CD4-positive, CD25-positive, alpha-beta regulatory T cell (primary cell): ENCODE measurements around the gene EEA1. TPM values are rescaled to one million over a fixed set of nuclear protein-coding genes. Genes with fewer than 3 reads are reported as not detected.
A peak's percentile ranks its signal among the peaks of the same experiment; 100 is the strongest.

Experiments used
- ATAC-seq, 2 donors: fragments of 150-1000 bp; cut with Tn5 transposase; one replicate each; pipeline ENCODE4 v1.10.0; 2021; ENCODE audit warnings: low read depth in 2 of 2, moderate number of reproducible peaks in 2 of 2, moderate library complexity in 1 of 2
- DNase-seq, 3 donors: peaks; one replicate each; pipeline versions ENCODE4 v3.0.0 to v3.0.0-alpha.2; 2012 to 2022; ENCODE audit warnings: mixed read lengths in 1 of 3
- H3K27ac ChIP-seq: one replicate; pipeline ENCODE4 v1.7.0; 2013; ENCODE audit warnings: mild to moderate bottlenecking, low read length; ENCODE audit not compliant: insufficient read depth, poor library complexity, severe bottlenecking
- H3K27me3 ChIP-seq: one replicate; pipeline ENCODE4 v1.7.0; 2013; ENCODE audit warnings: low read length; ENCODE audit not compliant: control insufficient read depth, insufficient read depth
- H3K36me3 ChIP-seq: one replicate; pipeline ENCODE4 v1.7.0; 2013; ENCODE audit warnings: mild to moderate bottlenecking, low read length, moderate library complexity; ENCODE audit not compliant: control insufficient read depth, insufficient read depth
- H3K4me1 ChIP-seq: 2 replicates; pipeline ENCODE4 v1.7.0; 2013; ENCODE audit warnings: mild to moderate bottlenecking, low read length; ENCODE audit not compliant: insufficient read depth, control insufficient read depth, poor library complexity, severe bottlenecking
- H3K4me3 ChIP-seq: one replicate; pipeline ENCODE4 v1.7.0; 2013; ENCODE audit warnings: low read depth, mild to moderate bottlenecking, low read length, moderate library complexity
- H3K9me3 ChIP-seq, 2 experiments: 1 replicate in 1 of 2; 2 replicates in 1 of 2; pipeline ENCODE4 v1.7.0; 2013; ENCODE audit warnings: low read length in 2 of 2, mild to moderate bottlenecking in 1 of 2, moderate library complexity in 1 of 2; ENCODE audit not compliant: control insufficient read depth in 2 of 2
- H3K27ac Mint-ChIP-seq, 3 donors: one replicate each; pipeline ENCODE4 v1.8.0; 2020 to 2022; ENCODE audit warnings: mild to moderate bottlenecking in 3 of 3, mixed read lengths in 3 of 3, moderate library complexity in 2 of 3
- H3K27me3 Mint-ChIP-seq: one replicate; pipeline ENCODE4 v1.8.0; 2022; ENCODE audit warnings: mild to moderate bottlenecking, mixed read lengths
- H3K36me3 Mint-ChIP-seq: one replicate; pipeline ENCODE4 v1.8.0; 2020; ENCODE audit warnings: mixed read lengths
- H3K4me1 Mint-ChIP-seq, 4 donors: one replicate each; pipeline ENCODE4 v1.8.0; 2020 to 2022; ENCODE audit warnings: mixed read lengths in 4 of 4, mild to moderate bottlenecking in 1 of 4
- H3K4me3 Mint-ChIP-seq, 4 donors: one replicate each; pipeline ENCODE4 v1.8.0; 2020 to 2022; ENCODE audit warnings: mild to moderate bottlenecking in 4 of 4, mixed read lengths in 4 of 4, moderate library complexity in 3 of 4
- H3K9me3 Mint-ChIP-seq, 7 donors: one replicate each; pipeline ENCODE4 v1.8.0; 2020 to 2022; ENCODE audit warnings: mixed read lengths in 7 of 7, mild to moderate bottlenecking in 3 of 7, moderate library complexity in 2 of 7
- polyA plus RNA-seq, 4 donors: library from polyadenylated mRNA; unstranded; fragments of 300-500 nt; fragmentation: Illumina TruSeq; gene quantifications; one replicate each; pipeline ENCODE4 v1.2.3, GENCODE V29; 2021
- total RNA-seq: library from RNA; stranded (reverse); gene quantifications from one replicate; pipeline ENCODE4 v1.2.3, GENCODE V29; 2022

Gene EEA1
- total and polyA plus RNA-seq, 5 donors from 2014 or later = 5.8 to 11.8 (median 6.8) TPM

- Mint-ChIP-seq H3K4me1 (no peaks in the 10 kb centered on the region), H3K4me3 (no peak overlapping the region), H3K9me3 (peaks cover 0 to 1% (median 0%) of the 10 kb centered on the region in 7 donors), H3K27me3 (peaks cover 23% of the 10 kb centered on the region), H3K36me3 (peaks cover 2% of the 10 kb centered on the region), H3K27ac (no peak overlapping the region)
- H3K9me3 ChIP-seq = no peaks in the 10 kb centered on the region
- no peaks in the 10 kb centered on the region for H3K27me3 ChIP-seq
- H3K27ac ChIP-seq = no peak overlapping the region
- H3K4me3 ChIP-seq = no peak overlapping the region
- DNase-seq (no peak), ATAC-seq (no peak)
- no peaks in the 10 kb centered on the region for H3K36me3 ChIP-seq
- H3K4me1 ChIP-seq = no peaks in the 10 kb centered on the region
Observed at GRCh38 chr12:92947589-92948215, 18.6 kb upstream of the EEA1 start.

GRCh38 chr12:92945659-92946220 lies 16.6 kb upstream of the EEA1 start:
- Mint-ChIP-seq H3K36me3 (peaks cover 2% of the 10 kb centered on the region), H3K27ac (no peak overlapping the region), H3K4me3 (no peak overlapping the region), H3K9me3 (peaks cover 0 to 1% (median 0%) of the 10 kb centered on the region in 7 donors), H3K27me3 (peaks cover 23% of the 10 kb centered on the region), H3K4me1 (peaks cover 0 to 2% (median 0%) of the 10 kb centered on the region in 4 donors)
- Histone ChIP-seq H3K9me3 (no peaks in the 10 kb centered on the region), H3K36me3 (no peaks in the 10 kb centered on the region), H3K4me3 (no peak overlapping the region), H3K27ac (no peak overlapping the region), H3K4me1 (no peaks in the 10 kb centered on the region), H3K27me3 (no peaks in the 10 kb centered on the region)
- no peak for DNase-seq
- no peak for ATAC-seq

GRCh38 chr12:92943482-92944250 lies 14.6 kb upstream of the EEA1 start:
- Histone ChIP-seq H3K27me3 (no peaks in the 10 kb centered on the region), H3K4me1 (no peaks in the 10 kb centered on the region), H3K9me3 (no peaks in the 10 kb centered on the region), H3K4me3 (no peak overlapping the region), H3K36me3 (no peaks in the 10 kb centered on the region), H3K27ac (no peak overlapping the region)
- H3K4me1 Mint-ChIP-seq = peaks cover 0 to 2% (median 0%) of the 10 kb centered on the region in 4 donors
- H3K27me3 Mint-ChIP-seq = peaks cover 17% of the 10 kb centered on the region
- no peaks in the 10 kb centered on the region for H3K36me3 Mint-ChIP-seq
- peak overlapping the region in 1 of 4 donors; percentile 62 for H3K4me3 Mint-ChIP-seq
- H3K27ac Mint-ChIP-seq = peak overlapping the region in 2 of 3 donors; percentile 36 to 56
- peaks cover 0 to 1% (median 0%) of the 10 kb centered on the region in 7 donors for H3K9me3 Mint-ChIP-seq
- DNase-seq (no peak), ATAC-seq (no peak)

GRCh38 chr12:92942905-92943304 lies 13.8 kb upstream of the EEA1 start:
- H3K27ac Mint-ChIP-seq = peak overlapping the region in 1 of 3 donors; percentile 17
- H3K27me3 Mint-ChIP-seq = peaks cover 17% of the 10 kb centered on the region
- DNase-seq (no peak), ATAC-seq (no peak)
- no peaks in the 10 kb centered on the region for H3K36me3 ChIP-seq
- H3K4me3 Mint-ChIP-seq = no peak overlapping the region
- no peaks in the 10 kb centered on the region for H3K4me1 ChIP-seq
- no peaks in the 10 kb centered on the region for H3K9me3 ChIP-seq
- peaks cover 0 to 2% (median 0%) of the 10 kb centered on the region in 4 donors for H3K4me1 Mint-ChIP-seq
- no peak overlapping the region for H3K27ac ChIP-seq
- H3K36me3 Mint-ChIP-seq = no peaks in the 10 kb centered on the region
- no peaks in the 10 kb centered on the region for H3K27me3 ChIP-seq
- no peak overlapping the region for H3K4me3 ChIP-seq
- H3K9me3 Mint-ChIP-seq = peaks cover 0 to 1% (median 0%) of the 10 kb centered on the region in 7 donors

GRCh38 chr12:92939116-92939515 lies 10.0 kb upstream of the EEA1 start:
- DNase-seq (no peak), ATAC-seq (no peak)
- Mint-ChIP-seq H3K27me3 (peaks cover 6% of the 10 kb centered on the region), H3K4me3 (no peak overlapping the region), H3K9me3 (no peaks in the 10 kb centered on the region), H3K36me3 (no peaks in the 10 kb centered on the region), H3K27ac (no peak overlapping the region), H3K4me1 (peaks cover 0 to 2% (median 0%) of the 10 kb centered on the region in 4 donors)
- Histone ChIP-seq H3K27me3 (no peaks in the 10 kb centered on the region), H3K36me3 (no peaks in the 10 kb centered on the region), H3K9me3 (no peaks in the 10 kb centered on the region), H3K27ac (no peak overlapping the region), H3K4me1 (no peaks in the 10 kb centered on the region), H3K4me3 (no peak overlapping the region)

- Mint-ChIP-seq H3K27ac (no peak overlapping the region), H3K4me3 (no peak overlapping the region), H3K9me3 (no peaks in the 10 kb centered on the region), H3K4me1 (peaks cover 0 to 2% (median 0%) of the 10 kb centered on the region in 4 donors), H3K27me3 (peaks cover 3% of the 10 kb centered on the region), H3K36me3 (no peaks in the 10 kb centered on the region)
- Histone ChIP-seq H3K27me3 (no peaks in the 10 kb centered on the region), H3K36me3 (no peaks in the 10 kb centered on the region), H3K27ac (no peak overlapping the region), H3K4me1 (no peaks in the 10 kb centered on the region), H3K4me3 (no peak overlapping the region), H3K9me3 (no peaks in the 10 kb centered on the region)
- DNase-seq (no peak), ATAC-seq (no peak)
Observed at GRCh38 chr12:92938638-92939037, 9.5 kb upstream of the EEA1 start.

- H3K36me3 ChIP-seq = no peaks in the 10 kb centered on the region
- no peaks in the 10 kb centered on the region for H3K27me3 Mint-ChIP-seq
- no peaks in the 10 kb centered on the region for H3K9me3 Mint-ChIP-seq
- no peak overlapping the region for H3K27ac ChIP-seq
- H3K4me3 Mint-ChIP-seq = no peak overlapping the region
- H3K4me1 Mint-ChIP-seq = peaks cover 0 to 2% (median 0%) of the 10 kb centered on the region in 4 donors
- no peak overlapping the region for H3K27ac Mint-ChIP-seq
- H3K36me3 Mint-ChIP-seq = no peaks in the 10 kb centered on the region
- no peaks in the 10 kb centered on the region for H3K4me1 ChIP-seq
- H3K27me3 ChIP-seq = no peaks in the 10 kb centered on the region
- no peak for DNase-seq
- no peak for ATAC-seq
- H3K9me3 ChIP-seq = no peaks in the 10 kb centered on the region
- H3K4me3 ChIP-seq = no peak overlapping the region
Observed at GRCh38 chr12:92938018-92938417, 8.9 kb upstream of the EEA1 start.
